ENCODE data around the gene VWA8.
"Not testable (repeated sequence)": the region's sequence is repeated elsewhere in the genome, so short reads cannot be mapped to it uniquely, and the experiment has no call there.

VWA8 gene

GRCh38 chr13:41603917-41604316 is 357.0 kb downstream of the VWA8 start:
- in situ Hi-C loops (cut with HindIII; ENCODE audit: low sequenced_read_pairs), result loop anchor here (10.0 kb wide), 1 partner anchor 129 kb away; no protein-coding TSS in a partner anchor

DNA sequence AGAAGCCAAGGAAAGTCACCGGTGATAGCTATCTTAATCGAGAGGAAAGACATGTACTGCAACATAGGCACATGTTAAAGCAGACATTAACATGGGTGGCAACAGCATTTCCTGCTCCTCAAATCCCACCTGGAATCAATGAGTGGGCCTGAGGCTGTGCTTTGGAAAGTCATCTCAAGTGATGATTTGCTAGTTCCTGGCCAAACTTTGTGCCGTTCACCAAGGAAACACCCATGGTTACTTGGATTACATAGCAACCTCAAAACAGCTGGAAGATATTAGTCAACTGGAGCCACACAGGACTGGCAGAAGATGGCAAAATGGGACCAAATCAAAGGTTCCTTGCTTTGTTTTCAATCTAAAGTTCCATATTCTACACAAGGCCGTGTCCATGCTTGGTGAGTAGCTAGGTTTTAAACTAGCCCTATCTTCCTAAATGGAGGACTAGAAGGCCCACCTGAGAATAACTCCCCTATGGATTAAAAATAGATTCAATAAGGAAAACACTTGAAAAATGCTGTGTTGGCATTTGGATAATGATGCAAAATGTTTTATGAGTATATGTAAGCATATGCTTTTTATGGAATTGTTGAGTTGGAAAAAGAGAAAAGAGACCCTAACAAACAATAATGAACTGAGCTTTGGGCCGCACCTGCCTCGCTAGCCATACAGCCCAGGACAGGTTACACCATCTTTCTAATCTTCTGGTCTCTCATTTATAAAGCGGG is 359.0 kb downstream of the VWA8 start:
- in situ Hi-C loops (cut with HindIII; ENCODE audit: low sequenced_read_pairs), result loop anchor here (10.0 kb wide), 1 partner anchor 127 kb away; no protein-coding TSS in a partner anchor

GRCh38 chr13:41599619-41600018 is 361.3 kb downstream of the VWA8 start:
- in situ Hi-C loops (cut with HindIII; ENCODE audit: low sequenced_read_pairs), result loop anchor here (10.0 kb wide), 1 partner anchor 125 kb away; no protein-coding TSS in a partner anchor

DNA sequence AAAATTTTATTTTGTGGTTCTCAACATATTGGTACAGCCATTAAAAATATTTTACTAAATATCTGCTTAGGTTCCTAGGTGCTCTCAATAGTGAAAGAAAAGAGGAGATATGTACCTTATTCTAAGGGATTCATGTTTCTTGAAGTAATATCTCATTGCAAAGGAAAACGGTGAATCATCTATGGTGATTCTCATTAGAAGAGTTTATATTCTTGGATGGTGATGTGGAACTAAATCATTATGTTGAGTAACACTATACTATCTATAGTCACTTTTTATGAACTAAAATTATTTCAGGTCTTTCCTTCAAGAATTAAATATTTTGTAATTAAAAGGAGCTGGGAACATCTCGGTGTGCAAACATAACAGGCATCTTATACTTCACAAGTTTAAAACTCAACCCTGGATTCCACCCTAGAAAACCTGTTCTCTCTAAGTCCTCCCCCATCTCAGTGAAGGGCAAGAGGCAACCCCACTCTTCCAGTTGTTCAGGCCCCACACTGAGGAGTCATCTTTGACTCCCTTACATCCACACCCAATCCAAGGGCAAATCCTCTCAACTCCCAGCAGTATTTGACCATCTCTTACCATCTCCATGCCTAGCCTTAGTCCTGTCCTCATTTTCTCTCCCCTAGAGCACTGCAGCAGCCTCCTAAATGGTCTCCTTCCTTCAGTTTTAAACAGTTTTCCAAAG is 363.4 kb downstream of the VWA8 start:
- in situ Hi-C loops (cut with HindIII; ENCODE audit: low sequenced_read_pairs), result no loop called here

GRCh38 chr13:41596190-41596589 is 364.7 kb downstream of the VWA8 start:
- in situ Hi-C loops (cut with HindIII; ENCODE audit: low sequenced_read_pairs), result no loop called here

DNA sequence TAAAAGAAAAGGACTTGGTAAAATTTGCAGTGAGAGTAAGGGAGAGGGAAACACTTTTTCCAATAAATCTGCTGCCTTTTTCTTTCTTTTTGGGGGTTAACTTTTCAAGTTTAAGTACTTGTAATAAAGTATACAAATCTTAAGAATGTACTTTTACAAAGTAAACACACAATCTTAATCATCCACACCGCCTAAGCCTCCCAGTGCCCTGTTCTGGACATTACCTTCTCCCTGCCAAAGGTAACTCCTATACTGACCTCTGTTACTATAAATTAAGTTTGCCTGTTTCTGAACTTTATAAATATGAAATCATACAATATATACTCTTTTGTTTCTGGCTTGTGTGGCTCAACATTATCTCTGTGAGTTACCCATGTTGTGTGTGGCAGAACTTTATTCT is 365.6 kb downstream of the VWA8 start:
- in situ Hi-C loops (cut with HindIII; ENCODE audit: low sequenced_read_pairs), result no loop called here

- in situ Hi-C loops (cut with HindIII; ENCODE audit: low sequenced_read_pairs), result no loop called here
Measured at GRCh38 chr13:41590643-41591042, 370.3 kb downstream of the VWA8 start.

DNA sequence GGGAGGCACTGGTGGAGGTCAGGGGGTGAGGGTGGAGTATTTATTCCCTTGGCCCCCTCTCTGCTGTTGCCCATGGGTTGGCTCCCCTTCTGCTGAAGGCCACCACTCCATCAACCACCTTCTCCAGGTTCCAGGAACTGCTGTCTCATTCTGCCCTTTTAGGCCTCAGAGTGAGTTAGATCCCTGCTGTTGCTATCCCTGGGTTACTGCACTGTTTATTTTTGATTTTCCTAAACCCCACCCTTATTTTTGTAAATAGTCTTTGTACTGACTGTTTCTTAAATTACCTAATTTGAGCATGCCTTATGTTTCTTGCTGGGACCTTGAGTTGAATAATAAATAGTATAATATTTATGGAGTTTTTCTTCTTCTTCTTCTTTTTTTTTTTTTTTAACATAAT is 370.8 kb downstream of the VWA8 start:
- in situ Hi-C loops (cut with HindIII; ENCODE audit: low sequenced_read_pairs), result no loop called here

- in situ Hi-C loops (cut with HindIII; ENCODE audit: low sequenced_read_pairs), result no loop called here
Measured at GRCh38 chr13:41589434-41589833, 371.5 kb downstream of the VWA8 start.

- in situ Hi-C loops (cut with HindIII; ENCODE audit: low sequenced_read_pairs), result no loop called here
Measured at GRCh38 chr13:41588899-41589298, 372.0 kb downstream of the VWA8 start.

- in situ Hi-C loops (cut with HindIII; ENCODE audit: low sequenced_read_pairs), result no loop called here
Measured at GRCh38 chr13:41588448-41588847, 372.5 kb downstream of the VWA8 start.

- in situ Hi-C loops (cut with HindIII; ENCODE audit: low sequenced_read_pairs), result no loop called here
Measured at GRCh38 chr13:41587490-41587889, 373.4 kb downstream of the VWA8 start.

GRCh38 chr13:41586216-41586615 is 374.7 kb downstream of the VWA8 start:
- in situ Hi-C loops (cut with HindIII; ENCODE audit: low sequenced_read_pairs), result no loop called here

GRCh38 chr13:41582027-41582463 is 378.9 kb downstream of the VWA8 start:
- in situ Hi-C loops (cut with HindIII; ENCODE audit: low sequenced_read_pairs), result no loop called here

- in situ Hi-C loops (cut with HindIII; ENCODE audit: low sequenced_read_pairs), result no loop called here
Measured at GRCh38 chr13:41580345-41580744, 380.6 kb downstream of the VWA8 start.

- in situ Hi-C loops (cut with HindIII; ENCODE audit: low sequenced_read_pairs), result loop anchor here (5.0 kb wide), 1 partner anchor 88 kb away; no protein-coding TSS in a partner anchor
Measured at GRCh38 chr13:41579881-41580280, 381.0 kb downstream of the VWA8 start.

DNA sequence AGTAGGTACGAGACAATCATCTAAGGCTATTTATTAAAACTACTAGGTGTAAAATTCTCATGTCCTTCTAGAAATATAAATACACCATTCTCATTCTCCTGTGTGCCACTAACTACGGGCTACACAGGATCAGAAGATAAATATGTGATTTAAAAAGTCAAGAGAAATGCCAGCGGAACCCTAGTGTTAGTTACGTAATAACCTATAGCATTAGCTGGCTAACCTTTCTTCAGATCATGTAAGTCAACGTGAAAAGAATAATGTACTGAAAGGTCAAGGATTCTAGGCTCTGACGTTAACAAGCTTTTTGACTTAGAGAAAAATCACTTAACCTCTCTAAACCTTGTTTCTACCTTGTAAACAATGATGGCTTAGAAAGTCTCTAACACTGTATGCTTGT is 381.7 kb downstream of the VWA8 start:
- in situ Hi-C loops (cut with HindIII; ENCODE audit: low sequenced_read_pairs), result loop anchor here (5.0 kb wide), 1 partner anchor 87 kb away; no protein-coding TSS in a partner anchor

DNA sequence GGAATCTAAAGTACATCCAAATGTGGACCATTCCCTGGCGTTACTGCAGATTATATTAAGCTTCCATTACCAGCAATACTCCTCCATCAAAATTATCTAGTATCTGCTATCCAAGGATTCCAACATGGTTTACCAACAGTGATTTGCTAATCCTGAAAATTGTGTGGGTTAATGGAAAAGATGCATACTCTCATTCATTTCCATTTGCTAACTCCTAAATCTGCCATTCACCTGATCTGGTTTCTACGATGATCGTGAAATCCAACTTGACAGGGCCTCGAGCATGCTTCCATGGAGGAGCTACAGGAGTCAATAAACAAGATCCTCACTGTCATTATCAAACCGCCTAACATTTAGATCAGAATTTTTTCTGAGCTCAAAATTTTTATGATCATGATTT is 382.5 kb downstream of the VWA8 start:
- in situ Hi-C loops (cut with HindIII; ENCODE audit: low sequenced_read_pairs), result loop anchor here (5.0 kb wide), 1 partner anchor 86 kb away; no protein-coding TSS in a partner anchor

DNA sequence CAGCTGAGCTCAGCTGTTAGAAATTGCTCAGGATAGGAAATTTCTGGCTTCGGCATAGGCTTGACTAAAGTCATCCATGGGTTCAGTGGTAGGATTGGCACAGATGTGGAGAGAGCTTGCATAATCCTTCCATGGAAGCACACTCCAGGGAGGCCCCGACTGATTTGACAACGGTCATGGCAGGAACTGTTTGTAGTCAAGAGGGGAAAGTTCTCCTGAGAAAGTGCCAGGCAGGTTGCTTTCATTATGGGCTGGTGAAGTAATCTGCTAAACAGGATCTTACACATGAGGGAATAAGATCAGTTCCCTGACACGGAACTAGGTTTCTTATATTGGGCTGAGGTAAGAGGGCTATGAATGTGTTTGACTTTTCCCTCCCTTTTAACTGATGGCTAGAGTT is 383.5 kb downstream of the VWA8 start:
- in situ Hi-C loops (cut with HindIII; ENCODE audit: low sequenced_read_pairs), result loop anchor here (5.0 kb wide), 1 partner anchor 85 kb away; no protein-coding TSS in a partner anchor

GRCh38 chr13:41573640-41574039 is 387.3 kb downstream of the VWA8 start:
- in situ Hi-C loops (cut with HindIII; ENCODE audit: low sequenced_read_pairs), result not testable (repeated sequence)

GRCh38 chr13:41571817-41572340 is 389.0 kb downstream of the VWA8 start:
- in situ Hi-C loops (cut with HindIII; ENCODE audit: low sequenced_read_pairs), result not testable (repeated sequence)

GRCh38 chr13:41568972-41569351 is 391.9 kb downstream of the VWA8 start:
- in situ Hi-C loops (cut with HindIII; ENCODE audit: low sequenced_read_pairs), result no loop called here

Data from endothelial cell of hepatic sinusoid (primary cell).